Subcutaneous adipose tissue (tissue), 4 donors: Measurements from ENCODE around the gene DCD. TPM values are rescaled to one million over a fixed set of nuclear protein-coding genes. Genes with fewer than 3 reads are reported as not detected.

ENCODE experiments used
- CTCF ChIP-seq: fragments of 450-650 bp; IDR thresholded peaks from one replicate; pipeline ENCODE4 v1.5.1; 2016; ENCODE audit warnings: low read depth, mild to moderate bottlenecking, control low read depth, antibody characterized with exemption, moderate library complexity
- total RNA-seq, 4 donors: library from RNA; depleted of rRNA; stranded (reverse); fragments of >200 nt; gene quantifications; one replicate each; pipeline ENCODE4 v1.1.0, GENCODE V29; 2016

DCD gene
- total RNA-seq, 4 donors from 2014 or later: not detected

GRCh38 chr12:54616933-54617680, 31.1 kb downstream of the DCD start:
- TF ChIP-seq CTCF: no peak

- TF ChIP-seq CTCF: no peak
These were observed 35.9 kb downstream of the DCD start for GRCh38 chr12:54612225-54612750.

GRCh38 chr12:54611715-54612149, 36.4 kb downstream of the DCD start:
- no peak for TF ChIP-seq CTCF

GRCh38 chr12:54608769-54609168, 39.4 kb downstream of the DCD start:
- no peak for TF ChIP-seq CTCF

GRCh38 chr12:54608156-54608555, 40.0 kb downstream of the DCD start:
- TF ChIP-seq CTCF: no peak

GRCh38 chr12:54606556-54606955, 41.6 kb downstream of the DCD start:
- no peak for TF ChIP-seq CTCF

- no peak for TF ChIP-seq CTCF
These were observed 42.8 kb downstream of the DCD start for GRCh38 chr12:54605138-54605970.
